ENCODE measurements around the gene DHX16.
"Not testable (repeated sequence)": the region's sequence is repeated elsewhere in the genome, so short reads cannot be mapped to it uniquely, and the experiment has no call there.

The DHX16 gene

GRCh38 chr6:30670760-30671527, 1.9 kb downstream of the DHX16 start:
- no peaks in the 10 kb centered on the region for H4K20me1 ChIP-seq (ENCODE audit: insufficient read depth, low read length)
- no peak overlapping the region for H3K9ac ChIP-seq (ENCODE audit: low read length)
- H3K79me2 ChIP-seq (ENCODE audit: low read length) = peaks cover 14% of the 10 kb centered on the region
- no peaks in the 10 kb centered on the region for H3K9me3 ChIP-seq (ENCODE audit: insufficient read depth, low read length)
- no peaks in the 10 kb centered on the region for H3K27me3 ChIP-seq (ENCODE audit: low read depth, low read length)
- H3K4me2 ChIP-seq (ENCODE audit: low read length) = no peak overlapping the region
- TF ChIP-seq EZH2phosphoT487 (IDR thresholded peaks at IDR 0.05; ENCODE audit: low read depth) = no peak
- TF ChIP-seq CTCF (IDR thresholded peaks at IDR 0.05; ENCODE audit: low read depth, low read length) = no peak
- H3K4me3 ChIP-seq (ENCODE audit: low read length) = no peak overlapping the region
- H3K27ac ChIP-seq (ENCODE audit: low read length) = no peak overlapping the region
- H3K36me3 ChIP-seq (replicated peaks; ENCODE audit: low read depth, low read length) = peaks cover 2% of the 10 kb centered on the region
- H3K4me1 ChIP-seq (ENCODE audit: low read length) = 0 out of 2 replicates have a peak, but pooled peaks cover 3% of the 10 kb centered on the region
- no peak overlapping the region for H2AFZ ChIP-seq (ENCODE audit: low read depth, low read length)

GRCh38 chr6:30666300-30666699, 6.5 kb downstream of the DHX16 start:
- not testable (repeated sequence) for H3K4me1 ChIP-seq (ENCODE audit: low read length); H3K79me2 ChIP-seq (ENCODE audit: low read length); H3K36me3 ChIP-seq (replicated peaks; ENCODE audit: low read depth, low read length); H3K4me3 ChIP-seq (ENCODE audit: low read length); H4K20me1 ChIP-seq (ENCODE audit: insufficient read depth, low read length); H3K27ac ChIP-seq (ENCODE audit: low read length); H3K4me2 ChIP-seq (ENCODE audit: low read length); H3K9me3 ChIP-seq (ENCODE audit: insufficient read depth, low read length); H3K9ac ChIP-seq (ENCODE audit: low read length); H3K27me3 ChIP-seq (ENCODE audit: low read depth, low read length); H2AFZ ChIP-seq (ENCODE audit: low read depth, low read length)

DNA sequence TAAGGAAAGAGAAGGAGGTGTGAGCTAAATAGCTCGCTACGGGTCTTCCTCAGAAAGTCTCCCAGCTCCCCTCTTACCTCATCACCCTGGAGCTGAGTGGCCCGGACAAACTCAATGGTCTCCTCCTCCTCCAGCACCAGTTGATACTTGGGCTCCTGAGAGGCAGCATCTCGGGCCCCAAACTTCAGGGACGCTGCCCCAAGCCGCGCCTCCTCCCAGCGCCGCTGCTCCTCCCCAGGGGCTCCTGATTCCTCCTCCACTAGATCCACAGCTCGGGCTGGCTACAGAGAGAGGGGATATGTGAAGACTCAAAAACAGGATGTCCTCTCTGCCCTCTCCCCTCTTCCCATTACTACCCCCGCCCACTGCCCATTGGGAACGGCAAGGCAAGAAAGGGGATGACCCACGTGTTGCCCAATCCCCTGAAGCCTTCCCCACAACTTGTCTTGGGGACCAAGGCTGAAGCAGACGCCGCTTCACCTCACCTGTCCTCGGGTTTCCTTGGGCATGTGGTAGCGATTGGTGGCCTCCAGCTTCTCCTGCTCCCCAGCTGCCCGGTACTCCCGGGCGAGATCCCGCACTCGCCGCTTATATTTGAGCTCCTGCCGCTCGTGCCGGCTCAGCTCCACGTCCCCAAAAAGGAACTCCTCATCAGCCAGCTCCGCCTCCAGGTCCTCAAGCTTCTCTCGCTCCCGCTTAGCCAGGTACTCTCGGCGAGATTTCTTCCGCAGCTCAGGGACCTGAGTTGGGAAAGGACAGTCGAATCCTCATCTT, 7.6 kb downstream of the DHX16 start:
- Histone ChIP-seq H3K9me3 (ENCODE audit: insufficient read depth, low read length) (no peaks in the 10 kb centered on the region), H3K27me3 (ENCODE audit: low read depth, low read length) (no peaks in the 10 kb centered on the region), H3K27ac (ENCODE audit: low read length) (no peak overlapping the region), H3K4me2 (ENCODE audit: low read length) (no peak overlapping the region), H4K20me1 (ENCODE audit: insufficient read depth, low read length) (no peaks in the 10 kb centered on the region), H3K36me3 (replicated peaks; ENCODE audit: low read depth, low read length) (peaks cover 8% of the 10 kb centered on the region), H3K4me1 (ENCODE audit: low read length) (no peaks in the 10 kb centered on the region), H3K4me3 (ENCODE audit: low read length) (no peak overlapping the region), H2AFZ (ENCODE audit: low read depth, low read length) (no peak overlapping the region), H3K79me2 (ENCODE audit: low read length) (no peaks in the 10 kb centered on the region), H3K9ac (ENCODE audit: low read length) (no peak overlapping the region)
- TF ChIP-seq EZH2phosphoT487 (IDR thresholded peaks at IDR 0.05; ENCODE audit: low read depth) = no peak
- TF ChIP-seq CTCF (IDR thresholded peaks at IDR 0.05; ENCODE audit: low read depth, low read length) = no peak

GRCh38 chr6:30657922-30658321, 14.9 kb downstream of the DHX16 start:
- not testable (repeated sequence) for H2AFZ ChIP-seq (ENCODE audit: low read depth, low read length); H3K27ac ChIP-seq (ENCODE audit: low read length); H3K4me3 ChIP-seq (ENCODE audit: low read length); H3K9ac ChIP-seq (ENCODE audit: low read length); H3K4me1 ChIP-seq (ENCODE audit: low read length); H3K9me3 ChIP-seq (ENCODE audit: insufficient read depth, low read length); H3K36me3 ChIP-seq (replicated peaks; ENCODE audit: low read depth, low read length); H4K20me1 ChIP-seq (ENCODE audit: insufficient read depth, low read length); H3K4me2 ChIP-seq (ENCODE audit: low read length); H3K79me2 ChIP-seq (ENCODE audit: low read length); H3K27me3 ChIP-seq (ENCODE audit: low read depth, low read length)

GRCh38 chr6:30657454-30657853, 15.4 kb downstream of the DHX16 start:
- Histone ChIP-seq H3K4me2 (ENCODE audit: low read length) (no peak overlapping the region), H3K9ac (ENCODE audit: low read length) (no peak overlapping the region), H3K27ac (ENCODE audit: low read length) (no peak overlapping the region), H4K20me1 (ENCODE audit: insufficient read depth, low read length) (no peaks in the 10 kb centered on the region), H3K4me1 (ENCODE audit: low read length) (no peaks in the 10 kb centered on the region), H3K4me3 (ENCODE audit: low read length) (no peak overlapping the region), H2AFZ (ENCODE audit: low read depth, low read length) (no peak overlapping the region), H3K27me3 (ENCODE audit: low read depth, low read length) (no peaks in the 10 kb centered on the region), H3K36me3 (replicated peaks; ENCODE audit: low read depth, low read length) (peaks cover 5% of the 10 kb centered on the region), H3K79me2 (ENCODE audit: low read length) (no peaks in the 10 kb centered on the region), H3K9me3 (ENCODE audit: insufficient read depth, low read length) (no peaks in the 10 kb centered on the region)
- no peak for TF ChIP-seq CTCF (IDR thresholded peaks at IDR 0.05; ENCODE audit: low read depth, low read length)
- no peak for TF ChIP-seq EZH2phosphoT487 (IDR thresholded peaks at IDR 0.05; ENCODE audit: low read depth)
